Keratinocyte (primary cell): ENCODE measurements around the gene API5.

Source experiments
- CTCF ChIP-seq, 3 experiments: IDR thresholded peaks in 1 of 3; conservative IDR thresholded peaks in 1 of 3; optimal IDR thresholded peaks in 1 of 3; 2 replicates in 2 of 3; 3 replicates in 1 of 3; pipeline versions ENCODE3 to v1.5.1; 2011; ENCODE audit warnings: low read length in 3 of 3, mild to moderate bottlenecking in 3 of 3, moderate library complexity in 2 of 3, control low read depth in 1 of 3, inconsistent platforms in 1 of 3; ENCODE audit not compliant: insufficient read depth in 2 of 3; ENCODE audit errors: extremely low read depth in 1 of 3
- EZH2 ChIP-seq: IDR thresholded peaks from one replicate; pipeline ENCODE4 v1.6.1; 2012; ENCODE audit warnings: inconsistent platforms, mild to moderate bottlenecking, low read length, moderate library complexity

- TF ChIP-seq CTCF (optimal IDR thresholded peaks at IDR 0.05 in 1 of 3, IDR thresholded peaks at IDR 0.05 in 1 of 3, conservative IDR thresholded peaks at IDR 0.05 in 1 of 3; ENCODE audit: extremely low read depth in 1 of 3, insufficient read depth in 2 of 3, low read length in 3 of 3) (no peak), EZH2 (no peak)
Measured at GRCh38 chr11:43269254-43269918, 42.4 kb upstream of the API5 start.
